Neural cell (in vitro differentiated cells): ENCODE results near the gene PPFIA3.

Experiments
- CTCF ChIP-seq: fragments of 450-650 bp; IDR thresholded peaks from 2 replicates; pipeline ENCODE4 v1.5.1; 2014; ENCODE audit warnings: antibody characterized with exemption, mild to moderate bottlenecking, moderate library complexity; ENCODE audit not compliant: poor library complexity, severe bottlenecking
- EP300 ChIP-seq: fragments of 450-650 bp; conservative IDR thresholded peaks from 2 replicates; pipeline ENCODE4 v1.6.1; 2014; ENCODE audit warnings: antibody characterized with exemption, mild to moderate bottlenecking, moderate library complexity; ENCODE audit not compliant: poor library complexity, severe bottlenecking
- EZH2 ChIP-seq: fragments of 200-600, 300-800 bp; shearing (Covaris generic), sonication (generic); IDR thresholded peaks from 2 replicates; pipeline ENCODE4 v1.6.1; 2014; ENCODE audit warnings: antibody characterized with exemption, low read length, borderline replicate concordance, mild to moderate bottlenecking; ENCODE audit not compliant: insufficient read depth, poor library complexity, severe bottlenecking
- POLR2AphosphoS5 ChIP-seq: IDR thresholded peaks from 2 replicates; pipeline ENCODE4 v1.6.1; 2012
- RAD21 ChIP-seq: fragments of 450-650 bp; conservative IDR thresholded peaks from 2 replicates; pipeline ENCODE4 v1.6.1; 2014; ENCODE audit warnings: antibody characterized with exemption, mild to moderate bottlenecking, moderate library complexity
- REST ChIP-seq: IDR thresholded peaks from 2 replicates; pipeline ENCODE4 v1.6.1; 2012; ENCODE audit warnings: borderline replicate concordance
- TAF1 ChIP-seq: IDR thresholded peaks from 2 replicates; pipeline ENCODE4 v1.6.1; 2012; ENCODE audit warnings: low read depth

GRCh38 chr19:49101160-49101559 lies 18.2 kb upstream of the PPFIA3 start:
- TF ChIP-seq CTCF (no peak), POLR2AphosphoS5 (no peak), EZH2 (no peak), RAD21 (no peak), REST (no peak), EP300 (no peak), TAF1 (no peak)
